Stomach smooth muscle (tissue), 2 donors: ENCODE data around the gene PWWP2B.

Experiments
- H3K27ac ChIP-seq: one replicate; pipeline ENCODE4 v1.7.0; 2013; ENCODE audit warnings: mild to moderate bottlenecking, low read length, inconsistent platforms
- H3K27me3 ChIP-seq, 2 donors: one replicate each; pipeline ENCODE4 v1.7.0; 2013; ENCODE audit warnings: low read length in 2 of 2; ENCODE audit not compliant: insufficient read depth in 2 of 2, control insufficient read depth in 1 of 2
- H3K36me3 ChIP-seq, 2 donors: one replicate each; pipeline ENCODE4 v1.7.0; 2013; ENCODE audit warnings: low read length in 2 of 2; ENCODE audit not compliant: control insufficient read depth in 2 of 2, insufficient read depth in 2 of 2
- H3K4me1 ChIP-seq: one replicate; pipeline ENCODE4 v1.7.0; 2013; ENCODE audit warnings: low read length; ENCODE audit not compliant: control insufficient read depth, insufficient read depth
- H3K4me3 ChIP-seq, 2 donors: one replicate each; pipeline ENCODE4 v1.7.0; 2013; ENCODE audit warnings: low read length in 2 of 2
- H3K9ac ChIP-seq, 2 donors: one replicate each; pipeline ENCODE4 v1.7.0; 2013; ENCODE audit warnings: low read length in 2 of 2, mild to moderate bottlenecking in 1 of 2
- H3K9me3 ChIP-seq, 2 donors: one replicate each; pipeline ENCODE4 v1.7.0; 2013; ENCODE audit warnings: low read length in 2 of 2; ENCODE audit not compliant: control insufficient read depth in 2 of 2
- donor health status: healthy.
- donor health status: Pancreatic carcinoma.

Gene PWWP2B

GRCh38 chr10:132364594-132364970, 32.4 kb upstream of the PWWP2B start:
- H3K36me3 ChIP-seq, result peaks cover 8 to 16% of the 10 kb centered on the region in 2 donors

GRCh38 chr10:132365102-132365501, 31.9 kb upstream of the PWWP2B start:
- Histone ChIP-seq H3K9ac (no peak overlapping the region), H3K36me3 (peaks cover 8 to 16% of the 10 kb centered on the region in 2 donors), H3K4me1 (no peaks in the 10 kb centered on the region), H3K27me3 (no peaks in the 10 kb centered on the region), H3K27ac (no peak overlapping the region), H3K4me3 (no peak overlapping the region), H3K9me3 (no peaks in the 10 kb centered on the region)

More at GRCh38 chr10:132364594-132364970, 32.4 kb upstream of the PWWP2B start:
- Histone ChIP-seq H3K9me3 (no peaks in the 10 kb centered on the region), H3K4me3 (no peak overlapping the region), H3K9ac (no peak overlapping the region), H3K4me1 (no peaks in the 10 kb centered on the region), H3K27me3 (no peaks in the 10 kb centered on the region), H3K27ac (no peak overlapping the region)

- Histone ChIP-seq H3K27ac (no peak overlapping the region), H3K9ac (no peak overlapping the region), H3K9me3 (no peaks in the 10 kb centered on the region), H3K27me3 (no peaks in the 10 kb centered on the region), H3K36me3 (peaks cover 8 to 16% of the 10 kb centered on the region in 2 donors), H3K4me1 (no peaks in the 10 kb centered on the region), H3K4me3 (no peak overlapping the region)
Observed at GRCh38 chr10:132366006-132366405, 31.0 kb upstream of the PWWP2B start.

- H3K4me3 ChIP-seq, result no peak overlapping the region
- peaks cover 8 to 16% of the 10 kb centered on the region in 2 donors for H3K36me3 ChIP-seq
- no peaks in the 10 kb centered on the region for H3K27me3 ChIP-seq
- H3K27ac ChIP-seq, result no peak overlapping the region
- no peaks in the 10 kb centered on the region for H3K4me1 ChIP-seq
- no peak overlapping the region for H3K9ac ChIP-seq
- H3K9me3 ChIP-seq, result no peaks in the 10 kb centered on the region
Observed at GRCh38 chr10:132366499-132366898, 30.5 kb upstream of the PWWP2B start.

GRCh38 chr10:132368391-132368790, 28.6 kb upstream of the PWWP2B start:
- H3K9ac ChIP-seq, result no peak overlapping the region
- H3K36me3 ChIP-seq, result peaks cover 8 to 16% of the 10 kb centered on the region in 2 donors
- no peak overlapping the region for H3K27ac ChIP-seq
- H3K4me3 ChIP-seq, result no peak overlapping the region
- H3K27me3 ChIP-seq, result no peaks in the 10 kb centered on the region
- H3K4me1 ChIP-seq, result no peaks in the 10 kb centered on the region
- H3K9me3 ChIP-seq, result no peaks in the 10 kb centered on the region

GRCh38 chr10:132368881-132369635, 27.9 kb upstream of the PWWP2B start:
- Histone ChIP-seq H3K27me3 (no peaks in the 10 kb centered on the region), H3K4me3 (no peak overlapping the region), H3K9ac (no peak overlapping the region), H3K4me1 (no peaks in the 10 kb centered on the region), H3K9me3 (no peaks in the 10 kb centered on the region), H3K36me3 (peaks cover 8 to 16% of the 10 kb centered on the region in 2 donors), H3K27ac (no peak overlapping the region)

GRCh38 chr10:132369636-132370185, 27.3 kb upstream of the PWWP2B start:
- Histone ChIP-seq H3K4me3 (no peak overlapping the region), H3K36me3 (peaks cover 8 to 11% of the 10 kb centered on the region in 2 donors), H3K27ac (no peak overlapping the region), H3K9me3 (no peaks in the 10 kb centered on the region), H3K4me1 (no peaks in the 10 kb centered on the region), H3K9ac (no peak overlapping the region), H3K27me3 (no peaks in the 10 kb centered on the region)

- Histone ChIP-seq H3K36me3 (peaks cover 8 to 11% of the 10 kb centered on the region in 2 donors), H3K9me3 (no peaks in the 10 kb centered on the region), H3K4me3 (no peak overlapping the region), H3K27ac (no peak overlapping the region), H3K4me1 (no peaks in the 10 kb centered on the region), H3K27me3 (no peaks in the 10 kb centered on the region), H3K9ac (no peak overlapping the region)
Observed at GRCh38 chr10:132370426-132371340, 26.3 kb upstream of the PWWP2B start.

GRCh38 chr10:132371641-132372081, 25.3 kb upstream of the PWWP2B start:
- Histone ChIP-seq H3K9ac (no peak overlapping the region), H3K9me3 (no peaks in the 10 kb centered on the region), H3K4me3 (no peak overlapping the region), H3K4me1 (no peaks in the 10 kb centered on the region), H3K27me3 (no peaks in the 10 kb centered on the region), H3K36me3 (peaks cover 3 to 5% of the 10 kb centered on the region in 2 donors), H3K27ac (no peak overlapping the region)

GRCh38 chr10:132372516-132373095, 24.4 kb upstream of the PWWP2B start:
- Histone ChIP-seq H3K4me1 (no peaks in the 10 kb centered on the region), H3K36me3 (peaks cover 0 to 3% of the 10 kb centered on the region in 2 donors), H3K9ac (no peak overlapping the region), H3K27me3 (no peaks in the 10 kb centered on the region), H3K27ac (no peak overlapping the region), H3K4me3 (no peak overlapping the region), H3K9me3 (no peaks in the 10 kb centered on the region)
